Ishikawa (cell line): ENCODE measurements around the gene ARHGEF10L.

Source experiments
- FOXM1 ChIP-seq: IDR thresholded peaks from 2 replicates; pipeline ENCODE4 v1.6.1; 2012; ENCODE audit warnings: low read depth, borderline replicate concordance
- ZBTB7A ChIP-seq: IDR thresholded peaks from 2 replicates; pipeline ENCODE4 v1.6.1; 2012; ENCODE audit warnings: low read depth
- TF ChIP-seq, protein P1 (sequence below): IDR thresholded peaks from 2 replicates; pipeline ENCODE4 v1.6.1; 2012; ENCODE audit warnings: low read depth, mild to moderate bottlenecking

DNA sequence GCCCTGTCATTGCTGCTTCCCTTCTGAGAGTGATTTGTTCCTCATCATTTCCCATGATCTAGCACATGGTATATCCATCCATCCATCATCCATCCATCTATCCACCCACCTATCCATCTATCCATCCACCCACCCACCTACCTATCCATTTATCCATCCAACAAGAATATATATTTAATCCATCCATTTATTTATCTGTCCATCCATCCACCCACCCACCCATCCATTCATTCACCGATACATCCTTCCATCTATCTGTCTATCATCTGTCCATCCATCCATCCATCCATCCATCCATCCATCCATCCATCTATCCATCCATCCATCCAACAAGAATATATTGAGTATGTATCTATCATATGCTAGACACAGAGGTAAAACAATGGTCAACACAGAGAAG lies 115.7 kb downstream of the ARHGEF10L start:
- TF ChIP-seq, protein P1, sequence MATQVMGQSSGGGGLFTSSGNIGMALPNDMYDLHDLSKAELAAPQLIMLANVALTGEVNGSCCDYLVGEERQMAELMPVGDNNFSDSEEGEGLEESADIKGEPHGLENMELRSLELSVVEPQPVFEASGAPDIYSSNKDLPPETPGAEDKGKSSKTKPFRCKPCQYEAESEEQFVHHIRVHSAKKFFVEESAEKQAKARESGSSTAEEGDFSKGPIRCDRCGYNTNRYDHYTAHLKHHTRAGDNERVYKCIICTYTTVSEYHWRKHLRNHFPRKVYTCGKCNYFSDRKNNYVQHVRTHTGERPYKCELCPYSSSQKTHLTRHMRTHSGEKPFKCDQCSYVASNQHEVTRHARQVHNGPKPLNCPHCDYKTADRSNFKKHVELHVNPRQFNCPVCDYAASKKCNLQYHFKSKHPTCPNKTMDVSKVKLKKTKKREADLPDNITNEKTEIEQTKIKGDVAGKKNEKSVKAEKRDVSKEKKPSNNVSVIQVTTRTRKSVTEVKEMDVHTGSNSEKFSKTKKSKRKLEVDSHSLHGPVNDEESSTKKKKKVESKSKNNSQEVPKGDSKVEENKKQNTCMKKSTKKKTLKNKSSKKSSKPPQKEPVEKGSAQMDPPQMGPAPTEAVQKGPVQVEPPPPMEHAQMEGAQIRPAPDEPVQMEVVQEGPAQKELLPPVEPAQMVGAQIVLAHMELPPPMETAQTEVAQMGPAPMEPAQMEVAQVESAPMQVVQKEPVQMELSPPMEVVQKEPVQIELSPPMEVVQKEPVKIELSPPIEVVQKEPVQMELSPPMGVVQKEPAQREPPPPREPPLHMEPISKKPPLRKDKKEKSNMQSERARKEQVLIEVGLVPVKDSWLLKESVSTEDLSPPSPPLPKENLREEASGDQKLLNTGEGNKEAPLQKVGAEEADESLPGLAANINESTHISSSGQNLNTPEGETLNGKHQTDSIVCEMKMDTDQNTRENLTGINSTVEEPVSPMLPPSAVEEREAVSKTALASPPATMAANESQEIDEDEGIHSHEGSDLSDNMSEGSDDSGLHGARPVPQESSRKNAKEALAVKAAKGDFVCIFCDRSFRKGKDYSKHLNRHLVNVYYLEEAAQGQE = no peak
- TF ChIP-seq FOXM1 (no peak), ZBTB7A (no peak)
